PC-9 (cell line): ENCODE measurements around the gene NRDC. TPM values are rescaled to one million over a fixed set of nuclear protein-coding genes. Genes with fewer than 3 reads are reported as not detected.
"Not testable (repeated sequence)": the region's sequence is repeated elsewhere in the genome, so short reads cannot be mapped to it uniquely, and the experiment has no call there.

ENCODE experiments used
- BruUV-seq: library from RNA; stranded (reverse); fragments of 400-500 nt; replicated peaks from 2 replicates; lab custom pipeline; 2021; lab: Mats Ljungman, UMichigan
- CTCF ChIA-PET: fragments of 300-600 bp; sonication (Branson Sonifier 250); formaldehyde crosslinking; loops from one replicate; lab custom pipeline; 2022; ENCODE audit warnings: antibody characterized with exemption; lab: Charles Lee
- POLR2A ChIA-PET: fragments of 300-600 bp; sonication (Branson Sonifier 250); formaldehyde crosslinking; loops from one replicate; lab custom pipeline; 2022; ENCODE audit warnings: antibody characterized with exemption; ENCODE audit not compliant: unreplicated experiment; lab: Charles Lee
- DNase-seq, 2 experiments: peaks; one replicate each; pipeline versions ENCODE4 v3.0.0 to v3.0.0-alpha.2; 2015 to 2022; ENCODE audit warnings: mixed read lengths in 1 of 2
- H2AFZ ChIP-seq: fragments of 200-600 bp; sonication (generic); 2 replicates; pipeline ENCODE4 v1.8.1; 2017; ENCODE audit warnings: antibody characterized with exemption
- H3F3A ChIP-seq: fragments of 200-600 bp; sonication (generic); 2 replicates; pipeline ENCODE4 v1.8.1; 2017; ENCODE audit warnings: antibody characterized with exemption, mild to moderate bottlenecking, low read depth; ENCODE audit not compliant: insufficient read depth
- H3K27ac ChIP-seq: fragments of 200-600 bp; sonication (generic); 2 replicates; pipeline ENCODE4 v1.6.1; 2016; ENCODE audit warnings: mixed run types
- H3K27me3 ChIP-seq: fragments of 200-600 bp; sonication (generic); 2 replicates; pipeline ENCODE4 v1.6.1; 2016; ENCODE audit warnings: low read depth, mixed run types; ENCODE audit not compliant: insufficient read depth
- H3K36me3 ChIP-seq: fragments of 200-600 bp; sonication (generic); 2 replicates; pipeline ENCODE4 v1.6.1; 2016; ENCODE audit warnings: low read depth, mixed run types
- H3K4me1 ChIP-seq: fragments of 200-600 bp; sonication (generic); replicated peaks from 2 replicates; pipeline ENCODE4 v1.6.1; 2016; ENCODE audit warnings: mixed run types; ENCODE audit not compliant: insufficient read depth
- H3K4me2 ChIP-seq: fragments of 200-600 bp; sonication (generic); 2 replicates; pipeline ENCODE4 v1.6.1; 2017; ENCODE audit warnings: mixed run types
- H3K4me3 ChIP-seq: fragments of 200-600 bp; sonication (generic); 2 replicates; pipeline ENCODE4 v1.6.1; 2016; ENCODE audit warnings: mixed run types
- H3K79me2 ChIP-seq: fragments of 200-600 bp; sonication (generic); 2 replicates; pipeline ENCODE4 v1.6.1; 2017; ENCODE audit warnings: low read depth, mixed run types
- H3K9me2 ChIP-seq: fragments of 200-600 bp; sonication (generic); 2 replicates; pipeline ENCODE4 v1.8.1; 2017; ENCODE audit warnings: mild to moderate bottlenecking; ENCODE audit not compliant: insufficient read depth
- H3K9me3 ChIP-seq: fragments of 200-600 bp; sonication (generic); 2 replicates; pipeline ENCODE4 v1.8.1; 2016; ENCODE audit warnings: low read depth; ENCODE audit not compliant: insufficient read depth
- H4K20me1 ChIP-seq: fragments of 200-600 bp; sonication (generic); 2 replicates; pipeline ENCODE4 v1.8.1; 2017; ENCODE audit not compliant: insufficient read depth
- CTCF ChIP-seq: fragments of 200-600 bp; sonication (generic); conservative IDR thresholded peaks from 2 replicates; pipeline ENCODE4 v1.6.1; 2017; ENCODE audit warnings: mixed run types, antibody characterized with exemption, mild to moderate bottlenecking, moderate library complexity
- EZH2 ChIP-seq: fragments of 200-600 bp; sonication (generic); IDR thresholded peaks from 2 replicates; pipeline ENCODE4 v1.8.0; 2017; ENCODE audit warnings: antibody characterized with exemption, low read depth
- intact Hi-C: fragments of 100-400 bp; cut with micrococcal nuclease; formaldehyde crosslinking; loops from one replicate; pipeline ENCODE4 v1.10.0; 2022; ENCODE audit not compliant: unreplicated experiment
- total RNA-seq: library from RNA; stranded (reverse); gene quantifications from 2 replicates; pipeline ENCODE4 v1.2.3, GENCODE V29; 2021

The NRDC gene
- total RNA-seq, 1 experiment from 2014 or later: 219 TPM

DNA sequence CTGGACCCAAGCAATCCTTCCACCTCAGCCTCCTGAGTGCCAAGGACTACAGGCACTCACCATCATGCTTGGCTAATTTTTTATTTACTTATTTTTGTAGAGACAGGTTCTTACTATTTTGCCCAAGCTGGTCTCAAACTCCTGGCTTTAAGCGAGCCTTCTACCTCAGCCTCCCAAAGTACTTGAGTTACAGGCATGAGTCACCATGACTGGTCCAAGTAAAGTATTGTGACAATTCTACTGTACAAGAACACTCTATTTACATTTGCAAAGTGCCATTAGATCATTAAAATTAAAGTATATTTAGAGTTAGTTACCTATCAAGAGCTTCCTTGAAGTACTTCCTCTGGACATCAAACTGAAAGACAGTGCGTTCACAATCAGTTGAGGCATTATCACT, 44.8 kb downstream of the NRDC start:
- intact Hi-C loops: loop anchor here (10.0 kb wide), 1 partner anchor 171 kb away; no protein-coding TSS in a partner anchor
- ChIA-PET CTCF (no interaction called here), POLR2A (no interaction called here)
- no TSS peak for BruUV-seq
- Histone ChIP-seq H3K27ac (no peak overlapping the region), H3K4me1 (no peaks in the 10 kb centered on the region), H3K4me3 (no peak overlapping the region), H3K79me2 (0 out of 2 replicates have a peak, but pooled peaks cover 6% of the 10 kb centered on the region), H3F3A (peaks cover 20% of the 10 kb centered on the region), H3K27me3 (no peaks in the 10 kb centered on the region), H3K4me2 (no peak overlapping the region), H4K20me1 (no peaks in the 10 kb centered on the region; the same call in 1 of the 2 replicates), H3K9me2 (no peaks in the 10 kb centered on the region), H3K36me3 (peaks cover 40% of the 10 kb centered on the region), H3K9me3 (no peaks in the 10 kb centered on the region), H2AFZ (no peak overlapping the region)
- TF ChIP-seq CTCF (no peak), EZH2 (no peak)
- no peak for DNase-seq

- intact Hi-C loops: no loop called here
- CTCF ChIA-PET: no interaction called here
- no peak for DNase-seq
These were observed 49.5 kb downstream of the NRDC start for GRCh38 chr1:51829058-51829457.

GRCh38 chr1:51819810-51820209, 58.7 kb downstream of the NRDC start:
- intact Hi-C loops: no loop called here

More at GRCh38 chr1:51829058-51829457, 49.5 kb downstream of the NRDC start:
- H3K4me3 ChIP-seq: no peak overlapping the region
- no peaks in the 10 kb centered on the region for H3K4me1 ChIP-seq
- no peak overlapping the region for H3K4me2 ChIP-seq
- no peaks in the 10 kb centered on the region for H3K79me2 ChIP-seq
- no peaks in the 10 kb centered on the region for H3K9me2 ChIP-seq
- no peak for TF ChIP-seq EZH2
- TF ChIP-seq CTCF: no peak
- H3K9me3 ChIP-seq: no peaks in the 10 kb centered on the region
- H3K27ac ChIP-seq: no peak overlapping the region
- H2AFZ ChIP-seq: no peak overlapping the region
- peaks cover 7% of the 10 kb centered on the region; the same call in 1 of the 2 replicates for H4K20me1 ChIP-seq
- no peaks in the 10 kb centered on the region for H3K27me3 ChIP-seq
- POLR2A ChIA-PET: no interaction called here
- peaks cover 37% of the 10 kb centered on the region for H3K36me3 ChIP-seq
- H3F3A ChIP-seq: peaks cover 16% of the 10 kb centered on the region; the same call in 1 of the 2 replicates
- BruUV-seq: no TSS peak

GRCh38 chr1:51819021-51819420, 59.5 kb downstream of the NRDC start:
- H3K9me3 ChIP-seq, H2AFZ ChIP-seq, intact Hi-C loops, H3K4me1 ChIP-seq, H3K4me2 ChIP-seq, H3K27me3 ChIP-seq, DNase-seq, H3K9me2 ChIP-seq, H3F3A ChIP-seq, BruUV-seq, H3K79me2 ChIP-seq, H3K4me3 ChIP-seq, H3K27ac ChIP-seq, CTCF ChIA-PET, POLR2A ChIA-PET, H4K20me1 ChIP-seq: not testable (repeated sequence)
- peaks cover 55% of the 10 kb centered on the region for H3K36me3 ChIP-seq

More at GRCh38 chr1:51819810-51820209, 58.7 kb downstream of the NRDC start:
- no peak overlapping the region for H3K4me3 ChIP-seq
- H2AFZ ChIP-seq: no peak overlapping the region
- no peaks in the 10 kb centered on the region; the same call in 1 of the 2 replicates for H3F3A ChIP-seq
- no peaks in the 10 kb centered on the region for H3K4me1 ChIP-seq
- H3K27me3 ChIP-seq: no peaks in the 10 kb centered on the region
- H3K79me2 ChIP-seq: no peaks in the 10 kb centered on the region
- ChIA-PET CTCF (no interaction called here), POLR2A (no interaction called here)
- H3K27ac ChIP-seq: no peak overlapping the region
- no peak overlapping the region for H3K4me2 ChIP-seq
- no peak for DNase-seq
- no TSS peak for BruUV-seq
- no peak for TF ChIP-seq EZH2
- no peak for TF ChIP-seq CTCF
- 0 out of 2 replicates have a peak, but pooled peaks cover 6% of the 10 kb centered on the region for H4K20me1 ChIP-seq
- no peaks in the 10 kb centered on the region for H3K9me2 ChIP-seq
- no peaks in the 10 kb centered on the region for H3K9me3 ChIP-seq
- H3K36me3 ChIP-seq: peaks cover 54% of the 10 kb centered on the region
